Loucy (cell line): Measurements from ENCODE around the gene PLEKHA7.

Source experiments
- CTCF ChIP-seq: fragments of 200-600 bp; sonication (generic); conservative IDR thresholded peaks from 2 replicates; pipeline ENCODE4 v1.5.1; 2014; ENCODE audit warnings: mild to moderate bottlenecking, antibody characterized with exemption, low read length
- EZH2phosphoT487 ChIP-seq: fragments of 200-600 bp; IDR thresholded peaks from 2 replicates; pipeline ENCODE4 v1.6.1; 2018; ENCODE audit warnings: antibody characterized with exemption, mild to moderate bottlenecking, moderate library complexity, borderline replicate concordance

GRCh38 chr11:16811136-16812020, 202.8 kb downstream of the PLEKHA7 start:
- no peak for TF ChIP-seq CTCF
- no peak for TF ChIP-seq EZH2phosphoT487
